HG03159 (cell line): ENCODE data around the gene TFAP2C.
"Not testable (repeated sequence)": the region's sequence is repeated elsewhere in the genome, so short reads cannot be mapped to it uniquely, and the experiment has no call there.

Source experiments
- ATAC-seq: cut with Tn5 transposase; IDR thresholded peaks from one replicate; pipeline ENCODE4 v1.9.1; 2021; ENCODE audit warnings: mild to moderate bottlenecking, moderate library complexity; ENCODE audit not compliant: unreplicated experiment

The TFAP2C gene

DNA sequence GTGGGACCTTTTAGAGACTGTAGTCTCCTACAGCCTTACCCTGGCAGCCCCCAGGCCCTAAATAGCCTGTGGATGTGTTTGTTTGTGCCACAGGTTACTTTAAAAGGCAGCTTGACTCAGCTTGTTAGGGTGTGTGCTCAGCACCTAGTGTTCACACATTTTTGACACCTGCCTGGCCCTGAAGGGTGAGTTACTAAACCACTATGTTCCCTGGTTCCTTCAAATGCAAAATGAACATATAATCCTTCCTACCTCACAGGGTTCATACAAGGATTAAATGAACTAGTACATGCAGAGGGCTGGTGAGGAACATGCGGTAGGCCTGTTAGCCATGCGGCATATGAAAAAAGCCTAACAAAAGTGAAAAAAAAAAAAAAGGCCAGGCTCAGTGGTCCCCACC lies 14.9 kb upstream of the TFAP2C start:
- ATAC-seq: no peak

DNA sequence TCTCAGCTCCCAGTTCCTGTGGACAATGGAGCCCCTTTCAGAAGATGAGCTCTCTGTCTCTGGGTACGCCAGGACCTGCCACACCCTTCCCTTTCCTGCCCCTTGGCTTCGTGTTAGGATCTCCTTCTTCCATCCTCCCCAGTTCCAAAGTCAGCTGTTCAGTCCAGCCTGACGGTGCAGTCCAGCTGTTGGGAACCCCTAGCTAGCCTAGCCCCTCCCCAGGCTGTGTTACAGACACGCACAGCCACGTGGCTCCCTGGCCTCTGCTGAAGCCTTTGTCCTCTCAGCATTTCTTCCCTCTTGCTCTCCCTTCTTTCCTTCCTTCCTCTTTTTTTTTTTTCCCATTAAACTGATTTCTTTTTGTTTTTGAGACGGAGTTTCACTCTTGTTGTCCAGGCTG lies 12.4 kb upstream of the TFAP2C start:
- no peak for ATAC-seq

DNA sequence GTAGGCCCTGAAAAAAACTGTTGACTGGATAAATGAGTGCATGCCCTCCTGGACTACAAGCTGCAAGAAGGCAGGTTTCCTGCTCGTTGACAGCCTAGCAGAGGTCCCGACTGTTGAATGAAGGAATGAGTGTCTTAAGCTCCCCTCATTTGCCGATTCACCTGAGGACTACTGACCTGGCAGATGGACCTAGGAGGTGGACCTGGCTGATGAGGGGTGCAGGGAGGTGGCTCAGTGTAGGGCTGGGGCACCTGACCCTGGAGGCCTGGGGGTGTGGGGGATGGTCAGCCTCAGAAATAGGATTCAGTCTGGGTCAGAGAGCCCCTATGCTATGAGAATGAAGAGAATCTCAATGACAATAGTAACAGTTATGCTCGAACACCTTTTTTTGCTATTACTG lies 11.6 kb upstream of the TFAP2C start:
- ATAC-seq: no peak

- ATAC-seq: no peak
Measured at GRCh38 chr20:56621730-56622129, 7.4 kb upstream of the TFAP2C start.

- ATAC-seq: not testable (repeated sequence)
Measured at GRCh38 chr20:56623930-56624329, 5.2 kb upstream of the TFAP2C start.

- ATAC-seq: no peak
Measured at GRCh38 chr20:56624786-56625681, 4.1 kb upstream of the TFAP2C start.

- ATAC-seq: no peak
Measured at GRCh38 chr20:56625837-56626236, 3.3 kb upstream of the TFAP2C start.

GRCh38 chr20:56626367-56627121 lies 2.6 kb upstream of the TFAP2C start:
- ATAC-seq: no peak

DNA sequence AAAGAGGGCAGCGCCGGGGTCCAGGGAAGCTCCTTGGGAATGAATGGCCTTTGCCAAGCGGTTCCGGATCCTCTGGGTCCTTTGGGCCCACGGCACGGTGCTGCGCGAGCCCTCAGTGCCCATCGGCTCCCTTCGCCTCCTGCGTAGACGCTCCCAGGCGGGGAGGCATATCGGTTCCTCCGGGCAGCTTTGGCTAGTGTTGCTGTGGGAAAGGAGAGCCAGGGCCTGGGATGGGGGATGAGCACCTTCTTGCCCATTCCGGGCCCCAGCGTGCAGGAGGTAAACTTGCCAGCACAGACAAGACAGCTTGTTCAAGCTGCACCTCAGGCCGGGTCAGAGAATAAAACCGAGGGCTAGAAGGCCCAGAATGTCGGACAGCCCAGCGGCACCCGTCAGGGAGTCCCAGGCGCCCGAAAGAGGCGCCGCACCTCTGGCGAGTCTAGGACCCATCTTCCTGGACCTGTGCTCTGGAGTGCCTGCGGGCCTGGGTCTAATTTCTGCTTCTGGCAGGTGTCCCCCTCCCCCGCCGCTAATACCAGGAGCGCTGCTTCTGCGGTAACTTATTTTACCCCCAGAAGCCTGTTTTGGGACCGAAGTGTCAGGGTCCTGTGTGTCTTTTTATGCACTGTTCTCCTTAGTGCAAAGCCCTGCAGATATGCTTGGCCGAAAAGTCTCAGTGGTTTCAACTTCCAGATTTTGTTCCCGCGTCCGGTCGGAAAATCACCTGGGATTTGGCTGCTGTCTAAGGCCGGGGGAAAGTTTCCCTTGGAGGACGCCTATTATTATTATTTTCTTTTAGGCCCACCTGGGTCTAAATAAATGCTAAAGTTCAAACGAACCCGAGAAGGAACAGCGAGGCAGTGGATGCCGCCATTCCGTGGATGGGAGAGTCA lies 1.7 kb upstream of the TFAP2C start:
- no peak for ATAC-seq

GRCh38 chr20:56628015-56628872 lies 862 bp upstream of the TFAP2C start:
- ATAC-seq: no peak

DNA sequence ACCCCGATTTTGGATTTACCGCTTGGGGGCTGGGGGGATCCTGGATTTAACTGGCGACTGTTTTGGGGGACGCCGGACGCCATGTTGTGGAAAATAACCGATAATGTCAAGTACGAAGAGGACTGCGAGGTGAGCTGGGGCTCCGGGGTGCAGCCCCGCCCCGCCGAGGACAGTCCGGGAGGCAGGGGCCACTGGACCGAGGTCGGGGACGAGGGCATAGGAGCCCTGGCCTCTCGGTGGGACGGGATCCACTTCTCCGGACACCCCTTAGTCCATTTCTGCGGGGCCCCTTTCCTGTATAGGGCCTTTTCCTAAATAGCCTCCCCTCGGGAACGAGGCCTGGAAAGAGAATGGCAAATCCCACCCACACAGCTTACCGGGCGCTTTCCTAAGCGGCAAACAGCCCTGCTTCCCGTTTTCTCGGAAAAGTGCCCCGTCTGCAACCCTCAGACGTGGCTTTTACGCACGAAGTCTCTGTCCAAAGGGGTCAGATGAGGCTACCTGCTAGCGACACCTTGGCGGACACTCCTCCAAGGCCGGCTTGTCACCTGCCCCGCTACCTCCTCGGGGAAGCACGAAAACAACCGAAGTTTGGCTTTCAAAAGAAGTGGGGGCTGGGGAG lies 469 bp downstream of the TFAP2C start:
- ATAC-seq: no peak

- no peak for ATAC-seq
Measured at GRCh38 chr20:56630086-56630493, 984 bp downstream of the TFAP2C start.

- no peak for ATAC-seq
Measured at GRCh38 chr20:56630506-56631317, 1.6 kb downstream of the TFAP2C start.

- ATAC-seq: no peak
Measured at GRCh38 chr20:56631318-56631989, 2.3 kb downstream of the TFAP2C start.

DNA sequence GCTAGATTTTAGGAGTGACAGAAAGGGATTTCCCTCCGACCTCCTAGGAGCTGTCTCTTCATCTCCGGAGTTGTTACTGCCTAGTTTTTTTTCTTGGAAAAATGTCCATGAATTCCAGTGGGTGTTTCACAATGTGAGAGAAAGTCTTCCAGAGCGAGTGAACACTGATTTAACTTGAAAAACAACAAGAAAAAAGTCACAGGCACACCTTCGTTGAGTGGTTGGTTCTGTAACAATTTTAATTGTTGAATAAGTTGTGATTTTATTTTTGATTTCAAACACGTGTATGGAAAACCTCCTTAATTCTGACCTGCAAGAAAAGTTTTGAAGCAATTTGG lies 2.9 kb downstream of the TFAP2C start:
- ATAC-seq: no peak

DNA sequence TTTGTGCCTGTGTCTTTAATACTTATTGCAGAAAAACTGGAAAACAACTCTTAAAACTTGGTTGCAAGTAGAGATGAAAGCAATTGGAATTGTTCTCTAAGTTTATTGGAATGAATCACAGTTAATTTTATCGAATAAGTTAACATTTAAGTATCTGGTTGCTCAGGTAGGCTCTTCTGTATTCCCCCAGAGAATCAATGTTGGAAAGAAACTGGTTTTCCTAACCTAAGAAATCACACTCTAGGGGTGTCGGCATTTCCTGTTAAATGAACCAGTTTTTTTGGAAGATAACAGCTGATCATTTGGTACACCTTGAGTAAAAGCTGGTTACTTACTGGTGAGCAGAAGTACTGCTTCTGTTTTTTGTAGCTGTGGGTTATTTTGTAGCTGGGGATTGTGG lies 5.2 kb downstream of the TFAP2C start:
- no peak for ATAC-seq

DNA sequence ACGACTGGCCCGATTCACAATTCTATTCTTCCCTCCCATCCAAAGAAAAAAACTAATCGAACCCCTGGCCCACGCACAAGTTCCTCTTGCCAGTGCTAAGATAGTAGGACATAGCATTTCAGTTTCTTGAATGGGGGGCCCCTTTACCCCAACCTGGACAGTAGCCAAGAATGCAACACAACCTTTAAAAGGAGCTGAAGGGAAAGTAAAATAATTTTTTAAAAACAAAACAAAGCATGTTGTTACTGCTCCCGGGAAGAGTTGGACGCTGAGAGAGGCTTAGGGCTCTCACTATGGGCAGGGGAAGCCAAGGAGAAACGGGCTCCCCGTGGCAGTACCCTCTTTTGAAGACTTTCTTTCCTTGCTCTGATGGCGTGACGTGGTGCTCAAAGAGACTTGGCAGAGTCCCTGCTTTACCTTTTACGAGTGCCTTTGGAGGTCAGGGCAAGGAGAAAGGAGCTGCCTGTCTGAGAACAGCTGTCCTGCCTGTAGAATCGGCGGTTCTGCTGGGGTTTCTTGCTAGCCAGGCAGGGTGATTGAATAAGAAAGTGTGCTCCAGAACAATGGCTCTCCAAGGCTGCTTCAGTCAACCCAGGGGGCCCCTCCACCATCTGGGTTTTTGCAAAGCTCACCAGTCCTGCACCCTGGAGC lies 5.8 kb downstream of the TFAP2C start:
- ATAC-seq: no peak

DNA sequence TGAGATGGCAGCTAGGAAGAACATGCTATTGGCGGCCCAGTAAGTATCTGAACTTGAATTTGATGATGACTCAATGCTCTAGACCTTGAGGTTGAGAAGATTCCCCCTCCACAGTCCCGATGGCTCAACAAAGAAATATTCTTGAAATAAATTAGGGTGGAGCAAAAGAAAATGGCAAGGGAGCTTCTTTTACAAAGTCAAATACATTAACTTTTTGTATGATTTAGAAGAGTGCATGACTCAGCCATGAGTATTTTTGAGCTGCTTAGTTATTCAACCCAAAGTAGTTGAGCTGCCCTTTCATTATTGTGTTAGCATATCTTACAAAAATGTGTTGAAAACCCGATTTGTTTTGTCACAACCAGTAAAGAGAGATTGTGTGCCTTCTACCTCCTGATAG lies 7.6 kb downstream of the TFAP2C start:
- ATAC-seq: no peak
